Ectodermal cell (in vitro differentiated cells): ENCODE measurements around the gene GOLGA5.

Experiments
- H3K27ac ChIP-seq: 2 replicates; pipeline ENCODE4 v1.7.0; 2013; ENCODE audit warnings: mild to moderate bottlenecking, low read depth, low read length; ENCODE audit not compliant: insufficient read depth, poor library complexity, severe bottlenecking
- H3K27me3 ChIP-seq: 2 replicates; pipeline ENCODE4 v1.7.0; 2013; ENCODE audit warnings: mild to moderate bottlenecking, low read length; ENCODE audit not compliant: insufficient read depth, control insufficient read depth, poor library complexity, severe bottlenecking
- H3K36me3 ChIP-seq: one replicate; pipeline ENCODE4 v1.7.0; 2013; ENCODE audit warnings: low read length; ENCODE audit not compliant: control insufficient read depth, insufficient read depth
- H3K4me1 ChIP-seq: one replicate; pipeline ENCODE4 v1.7.0; 2013; ENCODE audit warnings: low read length; ENCODE audit not compliant: control insufficient read depth, insufficient read depth
- H3K4me3 ChIP-seq: 2 replicates; pipeline ENCODE4 v1.7.0; 2013; ENCODE audit warnings: low read depth, low read length, control low read depth; ENCODE audit not compliant: insufficient read depth
- H3K9me3 ChIP-seq: 2 replicates; pipeline ENCODE4 v1.7.0; 2013; ENCODE audit warnings: mild to moderate bottlenecking, low read length, moderate library complexity; ENCODE audit not compliant: control insufficient read depth
- WGBS, 2 experiments: methylation state at CpG; one replicate each; pipeline ENCODE4 v1.1.7; 2013; ENCODE audit warnings: missing lambda C conversion rate in 2 of 2; 5-methylcytosine and 5-hydroxymethylcytosine counted together

GOLGA5 gene

GRCh38 chr14:92860049-92860840 is 66.1 kb downstream of the GOLGA5 start:
- Histone ChIP-seq H3K27ac (no peak overlapping the region), H3K4me1 (no peaks in the 10 kb centered on the region), H3K27me3 (no peaks in the 10 kb centered on the region), H3K9me3 (no peaks in the 10 kb centered on the region), H3K36me3 (no peaks in the 10 kb centered on the region), H3K4me3 (no peak overlapping the region)
- WGBS, 2 experiments = 87 to 93% methylated on average over 7 of the region's 7 CpGs

GRCh38 chr14:92861856-92862745 is 68.0 kb downstream of the GOLGA5 start:
- H3K27me3 ChIP-seq = no peaks in the 10 kb centered on the region
- H3K27ac ChIP-seq = no peak overlapping the region
- whole genome bisulfite sequencing, 2 experiments = 84 to 87% methylated on average over 7 of the region's 7 CpGs
- no peaks in the 10 kb centered on the region for H3K4me1 ChIP-seq
- no peak overlapping the region for H3K4me3 ChIP-seq
- H3K9me3 ChIP-seq = no peaks in the 10 kb centered on the region
- no peaks in the 10 kb centered on the region for H3K36me3 ChIP-seq

- Histone ChIP-seq H3K4me1 (no peaks in the 10 kb centered on the region), H3K4me3 (no peak overlapping the region), H3K27ac (no peak overlapping the region), H3K36me3 (no peaks in the 10 kb centered on the region), H3K27me3 (no peaks in the 10 kb centered on the region), H3K9me3 (no peaks in the 10 kb centered on the region)
- WGBS, 2 experiments = 87 to 89% methylated on average over 6 of the region's 6 CpGs
These were observed 69.4 kb downstream of the GOLGA5 start for GRCh38 chr14:92863286-92864080.

GRCh38 chr14:92865674-92866073 is 71.6 kb downstream of the GOLGA5 start:
- no peak overlapping the region for H3K4me3 ChIP-seq
- H3K27ac ChIP-seq = no peak overlapping the region
- H3K9me3 ChIP-seq = no peaks in the 10 kb centered on the region
- 100% methylated on average over 1 of the region's 1 CpG; no CpG with 5 or more reads in 1 of the 2 experiments for WGBS, 2 experiments
- no peaks in the 10 kb centered on the region for H3K27me3 ChIP-seq
- no peaks in the 10 kb centered on the region for H3K4me1 ChIP-seq
- H3K36me3 ChIP-seq = no peaks in the 10 kb centered on the region

- Histone ChIP-seq H3K4me1 (no peaks in the 10 kb centered on the region), H3K9me3 (no peaks in the 10 kb centered on the region), H3K27me3 (no peaks in the 10 kb centered on the region), H3K27ac (no peak overlapping the region), H3K36me3 (no peaks in the 10 kb centered on the region), H3K4me3 (no peak overlapping the region)
- 64 to 65% methylated on average over 3 of the region's 3 CpGs for WGBS, 2 experiments
These were observed 72.2 kb downstream of the GOLGA5 start for GRCh38 chr14:92866181-92866752.

GRCh38 chr14:92866901-92867865 is 73.1 kb downstream of the GOLGA5 start:
- WGBS, 2 experiments = 90 to 92% methylated on average over 14 of the region's 14 CpGs
- no peaks in the 10 kb centered on the region for H3K36me3 ChIP-seq
- no peak overlapping the region for H3K27ac ChIP-seq
- no peak overlapping the region for H3K4me3 ChIP-seq
- H3K4me1 ChIP-seq = no peaks in the 10 kb centered on the region
- no peaks in the 10 kb centered on the region for H3K27me3 ChIP-seq
- no peaks in the 10 kb centered on the region for H3K9me3 ChIP-seq

- H3K4me3 ChIP-seq = no peak overlapping the region
- no peaks in the 10 kb centered on the region for H3K27me3 ChIP-seq
- H3K36me3 ChIP-seq = no peaks in the 10 kb centered on the region
- no peak overlapping the region for H3K27ac ChIP-seq
- no peaks in the 10 kb centered on the region for H3K4me1 ChIP-seq
- no peaks in the 10 kb centered on the region for H3K9me3 ChIP-seq
- WGBS, 2 experiments = 87% methylated on average over 13 of the region's 13 CpGs
These were observed 81.0 kb downstream of the GOLGA5 start for GRCh38 chr14:92874962-92875661.

- Histone ChIP-seq H3K4me1 (no peaks in the 10 kb centered on the region), H3K27me3 (no peaks in the 10 kb centered on the region), H3K4me3 (no peak overlapping the region), H3K27ac (no peak overlapping the region), H3K36me3 (no peaks in the 10 kb centered on the region), H3K9me3 (no peaks in the 10 kb centered on the region)
- 22 to 29% methylated on average over 17 to 18 of the region's 18 CpGs for WGBS, 2 experiments
These were observed 83.8 kb downstream of the GOLGA5 start for GRCh38 chr14:92877757-92878431.
